ENCODE data around the gene PPP1R1B. TPM values are rescaled to one million over a fixed set of nuclear protein-coding genes. Genes with fewer than 3 reads are reported as not detected.

Gene PPP1R1B
- polyA plus RNA-seq, 10 donors: 1.1 to 3.5 (median 2.3) TPM

DNA sequence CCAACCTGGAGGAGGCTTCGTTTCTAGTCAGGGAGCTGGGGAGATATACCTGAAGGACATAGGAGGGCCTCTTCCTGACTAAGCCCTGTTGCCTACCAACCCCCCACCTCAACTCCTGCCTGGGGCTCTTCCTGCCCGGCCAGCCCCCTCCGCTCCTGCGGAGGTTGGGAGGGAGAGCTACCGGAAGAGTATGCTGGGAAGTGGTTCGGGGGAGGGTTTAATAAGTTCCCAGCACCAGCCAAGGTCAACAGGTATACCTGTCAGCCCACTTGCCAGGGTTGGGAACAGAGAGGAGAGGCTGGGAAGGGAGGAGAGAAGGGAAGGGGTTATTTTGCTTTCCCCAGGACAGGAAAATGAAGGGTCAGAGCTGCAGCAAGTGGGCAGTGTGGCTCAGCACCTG, 4.7 kb downstream of the PPP1R1B start:
- no peak for DNase-seq

DNA sequence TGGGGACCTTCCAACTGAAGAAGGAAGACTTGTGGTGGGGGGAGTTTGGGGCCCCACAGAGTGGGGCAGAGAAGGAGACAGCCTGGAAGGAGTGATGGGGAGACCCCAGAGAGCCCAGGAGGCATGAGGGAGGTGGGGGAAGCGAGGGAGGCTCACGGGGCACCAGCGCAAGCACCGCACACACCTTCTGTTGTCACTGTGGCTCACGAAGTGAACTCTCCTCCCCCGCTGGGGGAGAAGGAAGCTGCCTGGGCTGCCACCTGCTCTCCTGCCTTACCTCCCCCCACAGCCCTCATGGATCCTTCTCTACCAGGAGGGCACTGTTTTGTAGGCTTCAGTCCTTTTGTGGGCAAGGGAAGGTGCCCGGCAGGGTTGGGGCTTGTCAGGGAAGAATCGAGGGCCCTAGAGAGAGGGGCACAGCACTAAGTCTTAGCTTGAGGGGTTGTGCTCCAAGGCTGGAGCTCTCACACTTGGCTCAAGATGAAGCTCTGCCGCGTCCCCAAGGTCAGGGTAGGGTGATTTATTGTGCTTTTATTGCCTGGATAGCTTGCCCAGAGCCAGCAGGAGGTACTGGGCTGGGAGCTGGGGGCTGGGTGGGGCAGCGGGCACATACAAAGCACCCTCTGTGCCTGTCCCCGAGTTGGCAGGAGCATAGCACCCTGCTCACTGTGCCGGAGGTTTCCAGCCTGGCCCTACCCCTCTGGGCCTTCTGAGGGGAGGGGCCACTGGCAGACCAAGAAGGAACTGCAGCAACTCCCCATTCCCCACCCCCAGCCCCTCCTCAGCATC, 5.6 kb downstream of the PPP1R1B start:
- no peak for DNase-seq

DNA sequence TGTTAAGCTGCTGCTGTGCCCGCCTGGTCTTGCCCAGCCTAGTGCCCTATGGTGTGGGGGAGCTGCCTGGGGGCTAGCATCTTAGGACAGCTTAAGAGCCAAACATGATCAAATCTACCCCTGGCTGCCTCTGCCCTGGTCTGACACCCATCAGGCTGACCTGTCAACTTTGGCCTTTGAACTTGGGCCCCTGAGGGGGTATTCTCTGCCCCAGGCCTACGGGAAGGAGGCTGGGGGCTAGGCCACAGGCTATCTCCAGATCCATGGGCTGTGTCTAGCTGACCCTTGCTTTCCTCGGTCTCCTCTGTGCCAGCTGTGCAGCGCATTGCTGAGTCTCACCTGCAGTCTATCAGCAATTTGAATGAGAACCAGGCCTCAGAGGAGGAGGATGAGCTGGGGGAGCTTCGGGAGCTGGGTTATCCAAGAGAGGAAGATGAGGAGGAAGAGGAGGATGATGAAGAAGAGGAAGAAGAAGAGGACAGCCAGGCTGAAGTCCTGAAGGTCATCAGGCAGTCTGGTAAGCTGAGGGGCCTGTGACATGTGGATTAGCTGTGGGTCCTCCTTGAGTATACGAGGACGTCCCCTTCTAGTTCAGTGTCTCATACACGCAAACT, 6.9 kb downstream of the PPP1R1B start:
- DNase-seq: no peak

DNA sequence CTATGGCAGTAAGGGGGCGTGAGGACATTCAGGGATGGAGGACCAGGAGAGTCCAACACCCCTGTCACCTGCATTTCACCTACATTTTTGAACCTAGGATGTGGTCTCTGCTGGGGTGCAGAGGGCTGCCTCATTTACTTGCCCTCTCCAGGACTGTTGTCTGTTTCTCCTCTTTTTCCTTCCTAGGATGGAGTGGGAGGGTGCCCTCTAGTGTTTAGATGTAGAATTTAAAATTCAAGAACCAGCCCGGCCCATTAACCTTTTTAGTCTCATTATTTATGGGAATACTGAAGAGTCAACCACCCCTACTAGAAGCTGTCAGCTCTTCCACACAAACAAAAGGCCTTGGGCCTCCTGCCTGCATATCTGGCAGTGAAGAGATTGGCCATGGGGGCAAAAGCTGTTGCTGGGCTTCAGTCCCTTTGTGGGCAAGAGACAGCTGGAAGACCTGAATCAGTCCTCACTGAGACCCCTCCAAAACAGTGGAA, 7.7 kb downstream of the PPP1R1B start:
- peak in 1 of 3 donors; percentile 55 for DNase-seq

DNA sequence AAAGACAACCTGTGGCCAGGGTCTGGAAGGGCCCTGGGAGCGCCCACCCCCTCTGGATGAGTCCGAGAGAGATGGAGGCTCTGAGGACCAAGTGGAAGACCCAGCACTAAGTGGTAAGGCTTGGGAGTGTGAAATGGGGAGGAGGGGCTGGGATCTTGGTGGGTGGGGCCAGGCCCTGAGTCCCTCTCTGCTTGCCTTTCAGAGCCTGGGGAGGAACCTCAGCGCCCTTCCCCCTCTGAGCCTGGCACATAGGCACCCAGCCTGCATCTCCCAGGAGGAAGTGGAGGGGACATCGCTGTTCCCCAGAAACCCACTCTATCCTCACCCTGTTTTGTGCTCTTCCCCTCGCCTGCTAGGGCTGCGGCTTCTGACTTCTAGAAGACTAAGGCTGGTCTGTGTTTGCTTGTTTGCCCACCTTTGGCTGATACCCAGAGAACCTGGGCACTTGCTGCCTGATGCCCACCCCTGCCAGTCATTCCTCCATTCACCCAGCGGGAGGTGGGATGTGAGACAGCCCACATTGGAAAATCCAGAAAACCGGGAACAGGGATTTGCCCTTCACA, 8.9 kb downstream of the PPP1R1B start:
- no peak for DNase-seq

DNA sequence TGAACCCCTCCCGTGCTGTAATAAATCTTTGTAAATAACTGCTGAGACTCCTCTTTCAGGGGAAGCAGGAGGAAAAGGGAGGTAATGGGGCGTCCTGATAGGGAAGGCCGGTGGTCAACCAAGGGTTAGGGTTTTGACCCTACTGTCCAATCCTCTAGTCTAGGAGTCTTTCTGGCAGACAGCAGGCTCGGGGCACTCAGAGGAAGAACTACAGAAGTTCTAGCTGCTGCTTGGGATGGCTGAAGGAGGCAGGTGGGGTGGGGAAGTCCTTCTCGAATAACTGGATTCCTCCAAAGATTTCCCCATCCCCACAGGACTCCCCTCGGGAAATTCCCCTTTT, 9.8 kb downstream of the PPP1R1B start:
- DNase-seq: no peak

DNA sequence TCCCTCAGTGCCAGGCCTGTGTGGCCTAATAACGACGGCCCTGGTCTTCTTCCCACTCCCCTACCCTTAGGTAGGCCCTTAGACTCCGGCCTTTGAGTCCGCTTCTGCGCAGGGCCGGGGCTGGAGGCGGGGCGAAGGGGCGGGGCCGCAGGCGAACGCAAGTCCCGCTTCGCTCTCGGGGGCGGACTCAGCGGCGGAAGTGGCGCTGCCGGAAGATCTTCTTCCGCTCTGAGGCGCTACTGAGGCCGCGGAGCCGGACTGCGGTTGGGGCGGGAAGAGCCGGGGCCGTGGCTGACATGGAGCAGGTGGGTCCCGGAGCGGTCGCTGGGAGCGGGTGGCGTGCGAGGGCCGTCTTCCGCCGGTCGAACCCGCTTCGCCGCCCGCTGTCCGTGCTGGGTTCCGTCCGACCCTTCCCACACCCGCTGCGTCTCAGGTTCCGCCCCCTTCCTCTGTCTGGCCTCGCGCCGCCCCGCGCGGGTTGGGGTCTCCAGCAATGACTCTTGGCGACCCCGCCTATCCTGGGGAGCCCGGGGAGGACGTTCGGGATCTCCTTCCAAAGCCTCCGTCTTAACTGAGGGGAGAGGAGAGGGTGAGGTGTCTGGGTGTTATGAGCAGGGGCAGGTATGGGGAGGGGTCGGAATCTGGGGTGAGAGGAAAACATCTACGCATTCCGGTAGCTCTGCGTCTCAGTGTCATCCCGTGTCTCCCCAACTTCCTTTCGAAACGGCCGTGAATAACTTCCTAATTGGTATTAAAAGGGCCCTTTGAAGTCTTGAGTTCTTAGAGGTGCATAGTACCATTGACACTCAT, 10.4 kb downstream of the PPP1R1B start, which contains the start of gene STARD3:
STARD3 (plus strand) TSS at position 218 of the 810 bp plus-strand sequence. CDS start 16,388 bp downstream, outside the sequence.
- DNase-seq: peak; percentile 83 to 97 (median 92)

DNA sequence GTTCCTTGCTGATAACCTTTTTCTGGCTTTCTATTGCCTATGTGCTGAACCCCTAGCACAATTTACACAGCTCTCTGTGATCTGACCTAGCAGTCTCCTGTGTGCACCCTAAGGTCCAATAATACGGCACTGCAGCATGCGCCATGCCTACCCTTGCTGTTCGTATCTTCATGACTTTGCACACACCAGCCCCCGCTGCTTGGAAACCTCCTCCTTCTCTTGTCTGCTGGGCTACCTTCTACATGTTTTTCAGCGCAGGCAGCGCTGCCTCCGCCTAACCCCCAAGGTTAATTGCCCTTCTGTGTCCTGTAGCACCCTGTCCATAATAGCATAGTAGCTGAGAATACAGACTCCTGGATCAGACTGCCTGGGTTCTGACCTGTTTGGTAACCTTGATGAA, 11.6 kb downstream of the PPP1R1B start:
- DNase-seq: no peak

DNA sequence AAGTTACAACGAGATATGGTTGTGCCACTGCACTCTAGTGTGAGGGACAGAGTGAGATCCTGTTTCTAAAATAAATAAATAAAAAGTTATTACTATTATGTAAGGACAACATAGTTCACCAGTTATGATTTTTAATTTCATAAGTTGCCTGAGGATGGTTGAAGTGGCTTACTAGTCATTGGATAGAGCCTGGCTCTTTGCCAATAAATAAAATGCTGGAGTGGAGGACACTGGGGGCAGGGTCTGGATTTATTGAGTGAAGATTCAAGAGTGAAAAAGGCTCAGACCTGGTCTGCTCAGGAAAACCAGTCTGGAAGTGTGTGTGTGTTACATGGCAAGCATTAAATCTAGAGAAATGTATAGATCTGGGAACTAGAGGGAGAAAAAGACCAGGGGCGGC, 12.3 kb downstream of the PPP1R1B start:
- DNase-seq: no peak

DNA sequence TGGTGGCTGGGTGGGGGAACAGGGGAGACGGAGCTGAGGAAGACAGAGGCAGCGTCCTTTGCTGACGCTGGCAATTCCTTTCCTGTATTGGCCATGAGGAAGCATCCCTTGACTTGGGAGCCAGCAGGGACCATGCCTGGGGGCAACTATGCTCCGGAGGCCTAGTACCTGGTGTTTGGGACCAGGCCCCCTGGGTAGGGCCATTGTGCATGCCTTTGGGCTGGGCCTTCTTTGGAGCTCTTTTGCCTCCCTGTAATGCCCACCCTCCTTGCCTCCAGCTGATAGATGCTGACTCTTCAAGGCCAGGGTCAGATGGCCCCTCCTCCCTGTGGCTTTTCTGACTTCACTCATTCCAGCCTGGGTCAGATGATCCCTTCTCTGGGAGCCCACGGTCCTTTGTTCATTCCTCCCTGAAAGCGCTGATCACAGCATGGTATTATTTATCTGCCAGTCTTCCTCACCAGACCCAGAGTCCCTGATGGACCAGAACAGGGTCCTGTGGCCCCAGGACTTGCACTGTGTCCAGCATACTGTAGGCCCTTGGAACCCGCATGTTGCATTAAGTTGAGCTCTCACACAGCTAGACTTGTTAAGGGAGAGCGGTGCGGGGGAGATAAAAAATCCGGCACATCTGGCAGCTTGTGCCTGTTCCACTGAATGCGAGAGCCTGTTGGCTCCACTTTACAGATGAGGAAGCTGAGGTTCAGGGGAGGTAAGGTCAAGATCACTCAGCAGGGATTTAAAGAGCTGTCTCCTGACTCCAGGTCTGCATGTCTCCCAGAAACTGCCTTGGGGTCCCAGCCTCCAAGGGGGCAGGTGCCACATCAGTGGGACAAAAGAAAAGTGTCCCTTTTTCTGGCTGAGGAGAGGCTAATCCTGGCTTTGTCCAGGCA, 13.1 kb downstream of the PPP1R1B start:
- DNase-seq: no peak

DNA sequence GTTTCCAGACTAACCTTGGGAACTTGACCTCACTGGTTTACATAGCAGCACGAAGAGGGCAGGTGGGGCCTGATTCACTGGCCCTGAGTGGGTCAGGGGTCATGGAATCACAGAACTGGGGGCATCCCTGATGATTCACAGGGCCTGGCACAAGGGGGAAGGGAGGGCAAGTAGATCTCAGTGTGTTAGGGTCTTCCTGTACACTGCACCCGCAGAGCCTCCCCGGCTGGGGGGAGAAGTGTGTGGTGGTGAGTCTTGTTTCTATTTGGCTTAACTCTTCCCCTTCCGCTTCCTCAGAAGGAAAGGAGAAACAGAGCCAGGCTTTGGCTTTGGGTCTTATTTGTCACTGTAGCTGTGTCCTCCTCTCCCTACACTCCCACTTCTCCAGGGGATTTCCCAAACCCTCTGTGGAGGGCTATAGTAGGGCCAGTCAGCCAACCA, 13.9 kb downstream of the PPP1R1B start:
- no peak for DNase-seq

DNA sequence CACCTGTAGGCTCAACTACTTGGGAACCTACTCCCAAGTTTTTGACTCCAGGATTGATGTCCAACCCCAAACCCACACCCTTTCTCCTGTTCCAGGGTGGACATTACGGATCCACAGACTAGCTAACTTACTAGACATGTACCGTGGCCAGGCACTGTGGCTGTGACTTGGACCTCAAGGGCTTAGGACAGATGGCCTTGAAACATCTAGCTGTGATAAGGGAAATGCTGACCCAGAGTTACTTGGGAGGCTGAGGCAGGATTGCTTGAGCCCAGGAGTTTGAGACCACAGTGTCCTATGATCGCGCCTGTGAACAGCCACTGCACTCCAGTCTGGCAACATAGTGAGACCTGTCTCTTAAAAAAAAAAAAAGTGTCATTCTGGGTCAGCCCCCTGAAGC, 14.3 kb downstream of the PPP1R1B start:
- DNase-seq: no peak

DNA sequence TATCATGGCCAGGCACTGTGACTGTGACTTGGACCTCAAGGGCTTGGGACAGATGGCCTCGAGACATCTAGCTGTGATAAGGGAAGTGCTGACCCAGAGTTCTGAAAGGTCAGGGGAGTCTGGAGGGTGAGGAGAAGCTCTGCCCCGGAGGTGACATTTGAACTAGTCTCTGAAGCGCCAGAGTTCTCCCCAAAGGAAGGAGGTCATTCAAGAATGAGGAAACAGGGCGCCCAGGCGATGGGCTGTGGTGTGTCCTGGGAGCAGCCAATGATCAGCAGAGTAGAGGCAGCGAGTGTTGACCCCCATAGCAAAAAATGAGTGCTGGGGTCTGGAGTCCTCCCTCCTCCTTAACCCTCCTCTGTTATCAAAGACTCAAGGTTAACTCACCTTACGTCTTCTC, 15.1 kb downstream of the PPP1R1B start:
- no peak for DNase-seq

DNA sequence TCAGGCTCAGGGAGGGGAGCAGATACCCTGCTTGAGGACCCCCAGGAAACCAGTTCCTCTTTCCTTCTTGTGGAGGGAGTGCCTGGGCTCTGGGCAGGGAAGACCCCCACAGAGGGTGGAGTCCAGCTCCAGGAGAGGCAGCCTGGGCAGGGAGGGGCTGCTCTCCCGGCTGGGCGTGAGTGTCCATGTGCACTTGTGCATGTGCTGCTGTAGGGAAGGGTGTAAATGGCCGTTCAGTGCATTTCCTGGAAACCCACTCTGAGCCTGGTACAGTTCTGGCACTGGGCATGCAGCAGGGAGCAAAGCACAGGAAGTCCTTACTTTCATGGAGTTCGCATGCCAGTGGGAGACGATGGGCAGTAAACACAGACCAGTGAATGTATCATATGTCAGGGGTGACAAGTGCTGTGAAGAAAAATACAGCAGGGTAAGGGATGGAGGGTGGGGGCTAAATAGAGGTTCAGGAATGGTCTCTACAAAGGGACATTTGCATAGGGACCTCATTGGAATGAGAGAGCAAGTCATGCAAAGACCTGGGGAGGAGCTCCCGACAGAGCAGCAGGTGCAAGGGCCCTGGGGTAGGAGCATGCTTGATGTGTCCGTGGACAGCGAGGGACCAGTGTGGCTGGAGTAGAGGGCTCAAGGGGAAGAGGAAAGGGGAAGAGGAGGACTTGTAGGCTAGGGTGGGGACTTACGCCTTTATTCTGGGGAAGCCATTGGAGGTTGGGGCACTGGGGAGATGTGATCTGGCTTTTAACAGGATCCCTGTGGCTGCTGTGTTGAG, 15.7 kb downstream of the PPP1R1B start:
- DNase-seq: no peak

DNA sequence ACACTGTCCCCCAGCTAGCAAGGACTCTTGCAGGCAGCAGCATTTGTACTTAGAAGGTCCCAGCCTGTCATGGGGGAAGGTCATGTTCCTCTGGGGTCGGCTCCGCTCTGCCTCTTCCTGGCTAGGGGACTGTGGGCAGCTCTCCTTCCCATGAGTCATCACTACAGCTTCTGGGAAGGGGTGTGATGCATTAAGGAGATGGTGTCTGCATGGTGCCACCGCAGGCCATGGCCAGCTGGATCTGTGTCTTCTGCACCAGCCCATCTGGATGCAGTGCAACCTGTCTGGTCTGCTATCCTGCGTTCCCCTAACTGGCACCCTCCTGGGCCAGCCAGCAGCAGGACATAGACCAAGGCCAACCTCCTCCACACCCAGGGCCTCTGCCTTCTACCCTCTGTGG, 16.5 kb downstream of the PPP1R1B start:
- no peak for DNase-seq

DNA sequence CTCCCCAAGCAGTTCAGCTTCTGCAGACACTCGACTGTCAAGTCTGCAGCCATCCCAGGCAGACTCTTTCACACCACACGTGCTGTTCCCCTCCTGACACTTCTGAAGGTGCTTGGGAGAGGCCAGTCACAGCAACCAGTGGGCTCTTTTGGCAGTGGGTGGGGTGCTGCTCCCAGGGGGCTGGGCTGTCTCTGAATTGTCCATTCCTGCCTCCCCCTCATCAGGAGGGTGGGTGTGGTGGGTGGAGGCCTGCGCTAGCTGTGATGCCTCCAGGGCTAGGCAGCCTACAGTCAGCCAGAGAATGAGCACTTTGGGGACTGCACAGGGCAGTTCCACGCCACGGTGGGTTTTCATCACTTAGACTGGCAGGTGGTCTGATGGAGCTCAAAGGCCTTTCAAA, 20.5 kb downstream of the PPP1R1B start:
- DNase-seq: no peak

DNA sequence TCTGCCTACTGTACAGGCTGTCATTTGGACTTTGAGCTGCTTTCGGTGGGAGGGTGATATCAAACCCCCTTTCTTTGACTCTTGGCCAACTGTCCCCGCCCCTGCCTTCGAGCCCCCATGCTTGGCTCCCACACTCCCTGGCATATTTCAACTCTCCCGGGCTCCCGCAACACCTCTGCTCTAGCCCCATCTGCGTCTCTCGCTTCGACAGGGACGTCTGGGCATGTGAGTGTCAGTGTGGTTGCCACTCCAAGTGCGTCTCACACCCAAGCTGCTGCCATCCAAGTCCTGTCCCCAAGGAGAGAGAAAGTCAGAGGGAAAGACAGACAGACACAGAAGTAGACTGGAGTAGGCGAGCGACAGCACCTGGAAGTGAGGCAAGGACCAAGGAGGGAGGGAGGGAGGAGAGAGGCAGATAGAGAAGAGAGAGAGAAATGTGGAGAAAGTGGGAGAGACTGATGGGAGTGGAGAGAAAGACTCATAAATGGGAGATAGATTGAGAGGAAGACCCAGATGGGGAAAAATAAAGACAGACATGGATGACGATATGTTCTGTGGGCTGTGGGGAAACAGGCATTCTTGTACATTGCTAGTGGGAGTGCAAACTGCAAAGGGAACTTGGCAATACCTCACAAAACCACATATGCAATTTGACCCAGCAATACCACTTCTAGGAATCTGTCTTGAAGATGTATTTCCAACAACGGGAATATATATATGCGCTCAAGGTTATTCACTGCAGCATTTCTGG, 22.0 kb downstream of the PPP1R1B start:
- DNase-seq: no peak

DNA sequence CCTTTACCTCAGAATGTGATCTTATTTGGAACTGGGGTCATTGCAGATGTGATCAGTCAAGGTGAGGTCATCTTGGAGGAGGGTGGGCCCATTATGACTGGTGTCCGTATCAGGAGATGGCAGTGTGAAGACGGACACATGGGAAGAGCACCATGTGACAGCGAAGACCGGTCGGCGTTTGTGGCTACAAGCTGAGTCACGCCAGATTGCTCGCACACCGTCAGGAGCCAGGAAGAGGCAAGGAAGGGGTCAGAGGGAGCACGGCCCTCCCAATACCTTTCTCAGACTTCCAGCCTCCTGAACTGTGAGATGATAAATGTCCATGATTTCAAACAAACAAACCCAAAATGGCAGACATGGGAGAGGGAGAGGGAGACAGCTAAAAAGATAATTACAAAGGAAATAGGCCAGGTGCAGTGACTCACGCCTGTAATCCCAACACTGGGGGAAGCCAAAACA, 23.4 kb downstream of the PPP1R1B start:
- no peak for DNase-seq

DNA sequence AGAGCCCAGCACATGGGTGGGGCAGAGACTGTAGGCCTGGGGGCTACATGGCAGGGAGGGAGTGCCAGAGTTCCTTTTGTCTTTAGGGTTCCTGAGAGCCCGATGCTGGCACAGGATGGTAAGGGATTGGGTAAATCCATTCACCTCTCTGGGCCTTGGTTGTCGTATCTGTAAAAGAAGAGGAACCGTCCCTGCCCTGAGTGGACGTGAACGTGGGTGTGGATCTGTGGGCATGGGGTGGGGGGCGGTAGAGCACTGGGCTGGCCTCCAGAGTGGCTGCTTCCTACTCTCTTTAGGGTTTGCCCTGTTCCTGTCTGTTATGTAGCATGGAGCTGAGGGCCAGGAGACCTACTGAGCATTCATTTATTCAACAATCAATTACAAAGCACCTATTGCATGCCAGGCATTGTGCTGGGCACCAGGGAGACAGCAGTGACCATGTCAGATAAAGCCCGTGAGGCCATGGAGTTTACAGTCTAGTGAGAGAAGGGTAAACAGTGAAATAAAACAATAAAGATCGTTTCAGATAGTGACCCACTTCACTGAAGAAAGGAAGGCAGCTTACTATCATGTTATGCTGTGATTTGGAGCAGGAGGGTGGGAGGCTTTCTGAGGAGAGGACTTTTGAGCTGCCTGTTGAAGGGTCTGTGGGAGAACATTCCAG, 25.3 kb downstream of the PPP1R1B start:
- DNase-seq: no peak
